ENCODE measurements around the gene INAFM1. TPM values are rescaled to one million over a fixed set of nuclear protein-coding genes. Genes with fewer than 3 reads are reported as not detected.
A peak's percentile ranks its signal among the peaks of the same experiment; 100 is the strongest.

The INAFM1 gene
- total and polyA plus RNA-seq, 9 of the 15 experiments (the other 6 are each of a cell fraction or from before 2014, with no cell fraction given): 0.71 to 30.9 (median 3.1) TPM

- TF ChIP-seq EZH2 (IDR thresholded peaks at IDR 0.05; ENCODE audit: borderline replicate concordance, low read depth, low read length): no peak
- TF ChIP-seq DIDO1 (tag; IDR thresholded peaks at IDR 0.05; ENCODE audit: low read depth): no peak
- peak; percentile 58 for TF ChIP-seq NEUROD1 (IDR thresholded peaks at IDR 0.05; ENCODE audit: borderline replicate concordance, low read depth, low read length, partially characterized antibody)
- TF ChIP-seq U2AF1 (optimal IDR thresholded peaks at IDR 0.05; ENCODE audit: low read depth, low read length): no peak
- peak; percentile 58; the same call in 1 of the 2 replicates for TF ChIP-seq PBX2 (CRISPR knock-in tag; IDR thresholded peaks at IDR 0.05; ENCODE audit: low read depth)
- TF ChIP-seq PBX2 (tag; conservative IDR thresholded peaks at IDR 0.05; ENCODE audit: low read depth): peak; percentile 82
- TF ChIP-seq, protein P1, sequence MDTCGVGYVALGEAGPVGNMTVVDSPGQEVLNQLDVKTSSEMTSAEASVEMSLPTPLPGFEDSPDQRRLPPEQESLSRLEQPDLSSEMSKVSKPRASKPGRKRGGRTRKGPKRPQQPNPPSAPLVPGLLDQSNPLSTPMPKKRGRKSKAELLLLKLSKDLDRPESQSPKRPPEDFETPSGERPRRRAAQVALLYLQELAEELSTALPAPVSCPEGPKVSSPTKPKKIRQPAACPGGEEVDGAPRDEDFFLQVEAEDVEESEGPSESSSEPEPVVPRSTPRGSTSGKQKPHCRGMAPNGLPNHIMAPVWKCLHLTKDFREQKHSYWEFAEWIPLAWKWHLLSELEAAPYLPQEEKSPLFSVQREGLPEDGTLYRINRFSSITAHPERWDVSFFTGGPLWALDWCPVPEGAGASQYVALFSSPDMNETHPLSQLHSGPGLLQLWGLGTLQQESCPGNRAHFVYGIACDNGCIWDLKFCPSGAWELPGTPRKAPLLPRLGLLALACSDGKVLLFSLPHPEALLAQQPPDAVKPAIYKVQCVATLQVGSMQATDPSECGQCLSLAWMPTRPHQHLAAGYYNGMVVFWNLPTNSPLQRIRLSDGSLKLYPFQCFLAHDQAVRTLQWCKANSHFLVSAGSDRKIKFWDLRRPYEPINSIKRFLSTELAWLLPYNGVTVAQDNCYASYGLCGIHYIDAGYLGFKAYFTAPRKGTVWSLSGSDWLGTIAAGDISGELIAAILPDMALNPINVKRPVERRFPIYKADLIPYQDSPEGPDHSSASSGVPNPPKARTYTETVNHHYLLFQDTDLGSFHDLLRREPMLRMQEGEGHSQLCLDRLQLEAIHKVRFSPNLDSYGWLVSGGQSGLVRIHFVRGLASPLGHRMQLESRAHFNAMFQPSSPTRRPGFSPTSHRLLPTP (IDR thresholded peaks at IDR 0.05; ENCODE audit: borderline replicate concordance, extremely low read depth, insufficient read length): peak; percentile 8
- no peak for TF ChIP-seq HNRNPLL (IDR thresholded peaks at IDR 0.05; ENCODE audit: low read depth, low read length, poor library complexity, severe bottlenecking)
- no peak for TF ChIP-seq THRA (IDR thresholded peaks at IDR 0.05)
- TF ChIP-seq POLR2AphosphoS2 (IDR thresholded peaks at IDR 0.05; ENCODE audit: low read length): no peak
- 0 out of 2 replicates have a peak, but pooled peaks have one; percentile 64 for TF ChIP-seq ZNF175 (CRISPR knock-in tag; IDR thresholded peaks at IDR 0.05; ENCODE audit: low read depth)
- TF ChIP-seq, protein P2, sequence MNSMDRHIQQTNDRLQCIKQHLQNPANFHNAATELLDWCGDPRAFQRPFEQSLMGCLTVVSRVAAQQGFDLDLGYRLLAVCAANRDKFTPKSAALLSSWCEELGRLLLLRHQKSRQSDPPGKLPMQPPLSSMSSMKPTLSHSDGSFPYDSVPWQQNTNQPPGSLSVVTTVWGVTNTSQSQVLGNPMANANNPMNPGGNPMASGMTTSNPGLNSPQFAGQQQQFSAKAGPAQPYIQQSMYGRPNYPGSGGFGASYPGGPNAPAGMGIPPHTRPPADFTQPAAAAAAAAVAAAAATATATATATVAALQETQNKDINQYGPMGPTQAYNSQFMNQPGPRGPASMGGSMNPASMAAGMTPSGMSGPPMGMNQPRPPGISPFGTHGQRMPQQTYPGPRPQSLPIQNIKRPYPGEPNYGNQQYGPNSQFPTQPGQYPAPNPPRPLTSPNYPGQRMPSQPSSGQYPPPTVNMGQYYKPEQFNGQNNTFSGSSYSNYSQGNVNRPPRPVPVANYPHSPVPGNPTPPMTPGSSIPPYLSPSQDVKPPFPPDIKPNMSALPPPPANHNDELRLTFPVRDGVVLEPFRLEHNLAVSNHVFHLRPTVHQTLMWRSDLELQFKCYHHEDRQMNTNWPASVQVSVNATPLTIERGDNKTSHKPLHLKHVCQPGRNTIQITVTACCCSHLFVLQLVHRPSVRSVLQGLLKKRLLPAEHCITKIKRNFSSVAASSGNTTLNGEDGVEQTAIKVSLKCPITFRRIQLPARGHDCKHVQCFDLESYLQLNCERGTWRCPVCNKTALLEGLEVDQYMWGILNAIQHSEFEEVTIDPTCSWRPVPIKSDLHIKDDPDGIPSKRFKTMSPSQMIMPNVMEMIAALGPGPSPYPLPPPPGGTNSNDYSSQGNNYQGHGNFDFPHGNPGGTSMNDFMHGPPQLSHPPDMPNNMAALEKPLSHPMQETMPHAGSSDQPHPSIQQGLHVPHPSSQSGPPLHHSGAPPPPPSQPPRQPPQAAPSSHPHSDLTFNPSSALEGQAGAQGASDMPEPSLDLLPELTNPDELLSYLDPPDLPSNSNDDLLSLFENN (IDR thresholded peaks at IDR 0.05; ENCODE audit: low read depth in 2 of 2, low read length in 2 of 2): no peak
- TF ChIP-seq ZNF696 (CRISPR knock-in tag; conservative IDR thresholded peaks at IDR 0.05): no peak
- no peak for TF ChIP-seq ETS2 (tag; IDR thresholded peaks at IDR 0.05; ENCODE audit: borderline replicate concordance, poor library complexity, severe bottlenecking)
- TF ChIP-seq POLR2A (conservative IDR thresholded peaks at IDR 0.05): no peak; the same call in 1 of the 2 replicates
- no peak for TF ChIP-seq ZNF830 (CRISPR knock-in tag; IDR thresholded peaks at IDR 0.05)
- peak; percentile 79 for TF ChIP-seq MAFF (IDR thresholded peaks at IDR 0.05; ENCODE audit: low read length)
Measured at GRCh38 chr19:47315125-47315821, 40.6 kb downstream of the INAFM1 start (continued).

Data from K562 (cell line).